HFFc6 (cell line): Measurements from ENCODE around the gene SLC6A3. TPM values are rescaled to one million over a fixed set of nuclear protein-coding genes. Genes with fewer than 3 reads are reported as not detected.

Experiments
- DNase-seq: peaks from one replicate; pipeline ENCODE4 v3.0.0-alpha.2; 2018
- H3K27ac Mint-ChIP-seq: 2 replicates; pipeline ENCODE4 v1.8.0; 2020; ENCODE audit warnings: mild to moderate bottlenecking, mixed read lengths
- H3K27me3 Mint-ChIP-seq: 2 replicates; pipeline ENCODE4 v1.8.0; 2021; ENCODE audit warnings: mild to moderate bottlenecking, moderate library complexity, mixed read lengths; ENCODE audit not compliant: insufficient read depth
- H3K36me3 Mint-ChIP-seq: 2 replicates; pipeline ENCODE4 v1.8.0; 2021; ENCODE audit warnings: low read depth, mixed read lengths
- H3K4me1 Mint-ChIP-seq: 2 replicates; pipeline ENCODE4 v1.8.0; 2020; ENCODE audit warnings: low read depth, mixed read lengths
- H3K4me3 Mint-ChIP-seq: 2 replicates; pipeline ENCODE4 v1.8.0; 2020; ENCODE audit warnings: mild to moderate bottlenecking, moderate library complexity, mixed read lengths
- H3K9me3 Mint-ChIP-seq: 2 replicates; pipeline ENCODE4 v1.8.0; 2020; ENCODE audit warnings: mild to moderate bottlenecking, mixed read lengths
- total RNA-seq, 6 experiments: library from RNA; stranded (reverse); fragmentation: NEBNext Ultra II Directional; extraction: Animal tissue kit (Norgen Biotek cat#: 25700); gene quantifications; 2 replicates in 1 of 6; 3 replicates in 5 of 6; pipeline ENCODE4 v1.2.3, GENCODE V29; 2021
- TF ChIP-seq, protein P1 (sequence below): fragments of 200-600 bp; sonication (generic); IDR thresholded peaks from 2 replicates; pipeline ENCODE4 v1.5.0; 2021; ENCODE audit warnings: antibody characterized with exemption, mild to moderate bottlenecking

SLC6A3 gene
- total RNA-seq, 6 experiments from 2014 or later, result not detected

DNA sequence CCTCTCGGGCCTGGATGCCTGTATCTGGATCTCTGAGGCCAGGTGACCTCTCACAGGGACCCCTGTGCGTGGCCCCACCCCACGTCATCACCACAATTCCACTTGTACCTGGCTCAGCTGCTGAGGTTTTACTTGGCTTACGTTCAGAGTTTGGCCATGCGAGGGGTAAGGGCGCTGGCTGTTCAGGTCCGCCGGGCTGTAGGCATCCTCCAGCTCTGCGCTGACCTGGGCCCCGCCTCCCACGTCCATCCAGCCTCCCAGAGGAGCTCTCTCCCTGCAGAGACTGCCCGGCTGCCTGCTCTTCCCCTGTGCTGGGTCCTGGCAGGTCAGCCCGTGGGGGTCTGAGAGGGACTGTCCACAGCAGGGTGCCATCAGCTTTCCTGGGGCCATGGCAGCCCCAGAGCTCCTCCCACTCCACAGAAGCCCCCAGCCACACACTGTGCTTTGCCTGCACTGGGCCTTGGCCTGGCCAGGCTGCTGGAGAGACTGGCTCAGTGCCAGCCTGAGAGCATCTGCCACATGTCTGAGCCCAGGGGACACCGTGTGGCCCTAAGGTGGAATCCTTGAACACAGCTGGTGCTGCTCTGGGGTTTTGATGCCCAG lies 43.6 kb downstream of the SLC6A3 start:
- Mint-ChIP-seq H3K27me3 (peaks cover 30% of the 10 kb centered on the region), H3K4me3 (no peak overlapping the region), H3K9me3 (peaks cover 14% of the 10 kb centered on the region; the same call in 1 of the 2 replicates), H3K4me1 (no peaks in the 10 kb centered on the region), H3K27ac (no peak overlapping the region), H3K36me3 (no peaks in the 10 kb centered on the region)
- TF ChIP-seq, protein P1, sequence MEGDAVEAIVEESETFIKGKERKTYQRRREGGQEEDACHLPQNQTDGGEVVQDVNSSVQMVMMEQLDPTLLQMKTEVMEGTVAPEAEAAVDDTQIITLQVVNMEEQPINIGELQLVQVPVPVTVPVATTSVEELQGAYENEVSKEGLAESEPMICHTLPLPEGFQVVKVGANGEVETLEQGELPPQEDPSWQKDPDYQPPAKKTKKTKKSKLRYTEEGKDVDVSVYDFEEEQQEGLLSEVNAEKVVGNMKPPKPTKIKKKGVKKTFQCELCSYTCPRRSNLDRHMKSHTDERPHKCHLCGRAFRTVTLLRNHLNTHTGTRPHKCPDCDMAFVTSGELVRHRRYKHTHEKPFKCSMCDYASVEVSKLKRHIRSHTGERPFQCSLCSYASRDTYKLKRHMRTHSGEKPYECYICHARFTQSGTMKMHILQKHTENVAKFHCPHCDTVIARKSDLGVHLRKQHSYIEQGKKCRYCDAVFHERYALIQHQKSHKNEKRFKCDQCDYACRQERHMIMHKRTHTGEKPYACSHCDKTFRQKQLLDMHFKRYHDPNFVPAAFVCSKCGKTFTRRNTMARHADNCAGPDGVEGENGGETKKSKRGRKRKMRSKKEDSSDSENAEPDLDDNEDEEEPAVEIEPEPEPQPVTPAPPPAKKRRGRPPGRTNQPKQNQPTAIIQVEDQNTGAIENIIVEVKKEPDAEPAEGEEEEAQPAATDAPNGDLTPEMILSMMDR, result no peak
- DNase-seq, result no peak

DNA sequence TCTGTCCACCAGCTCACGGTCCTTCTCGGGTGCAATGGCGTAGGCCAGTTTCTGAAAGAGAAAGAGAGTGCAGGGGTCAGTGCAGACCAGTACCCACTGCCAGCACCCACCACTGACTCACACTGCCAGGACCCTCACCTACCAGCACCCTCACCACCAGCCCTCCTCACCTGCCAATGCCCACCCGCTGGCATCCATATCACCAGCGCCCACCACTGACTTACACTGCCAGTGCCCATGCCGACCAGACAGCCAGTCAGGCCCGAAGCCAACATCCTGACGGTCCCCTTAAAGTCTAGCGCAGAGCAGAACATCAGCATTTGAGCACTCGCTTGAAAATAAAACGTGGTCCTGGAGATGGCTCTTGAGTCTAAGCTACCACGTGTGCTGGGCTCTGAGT lies 44.3 kb downstream of the SLC6A3 start:
- no peaks in the 10 kb centered on the region for H3K4me1 Mint-ChIP-seq
- no peaks in the 10 kb centered on the region for H3K36me3 Mint-ChIP-seq
- peaks cover 14% of the 10 kb centered on the region; the same call in 1 of the 2 replicates for H3K9me3 Mint-ChIP-seq
- DNase-seq, result no peak
- no peak overlapping the region for H3K4me3 Mint-ChIP-seq
- TF ChIP-seq, protein P1, result no peak
- H3K27ac Mint-ChIP-seq, result no peak overlapping the region
- peaks cover 34% of the 10 kb centered on the region for H3K27me3 Mint-ChIP-seq

DNA sequence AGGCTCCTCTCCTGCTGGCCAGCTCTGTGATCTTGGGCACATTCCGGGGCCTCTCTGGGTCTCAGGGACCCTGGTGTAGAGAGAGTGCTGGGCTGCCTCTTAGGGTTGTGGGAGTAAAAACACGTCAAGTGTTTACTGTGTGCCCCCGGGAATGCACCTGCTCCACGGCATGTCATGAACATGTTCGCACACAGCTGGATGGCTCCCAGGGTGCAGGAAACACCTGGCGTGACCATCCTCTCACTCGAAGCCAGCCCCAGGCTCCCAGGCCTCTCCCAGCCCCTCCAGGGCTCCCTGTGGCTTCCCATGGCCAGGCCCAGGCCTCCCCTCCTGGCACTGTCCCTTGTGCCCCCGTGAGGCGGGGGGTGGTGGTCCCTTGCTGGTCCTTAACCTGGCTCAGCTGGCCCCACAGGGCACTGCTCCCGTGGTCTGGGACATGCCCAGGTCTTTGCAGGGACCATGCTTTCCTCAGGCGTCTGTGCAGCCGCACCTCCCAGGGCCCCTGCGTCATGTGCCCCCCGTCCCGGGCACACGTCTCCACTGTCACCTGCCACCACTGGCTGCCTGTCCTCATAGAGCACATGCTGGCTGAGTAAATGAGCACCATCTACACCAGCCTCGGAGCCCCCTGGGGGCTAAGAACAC lies 44.9 kb downstream of the SLC6A3 start:
- H3K4me1 Mint-ChIP-seq, result no peaks in the 10 kb centered on the region
- no peaks in the 10 kb centered on the region for H3K36me3 Mint-ChIP-seq
- peaks cover 36% of the 10 kb centered on the region for H3K27me3 Mint-ChIP-seq
- H3K4me3 Mint-ChIP-seq, result no peak overlapping the region
- DNase-seq, result no peak
- no peak overlapping the region for H3K27ac Mint-ChIP-seq
- TF ChIP-seq, protein P1, result no peak
- peaks cover 14% of the 10 kb centered on the region; the same call in 1 of the 2 replicates for H3K9me3 Mint-ChIP-seq

- peaks cover 14% of the 10 kb centered on the region; the same call in 1 of the 2 replicates for H3K9me3 Mint-ChIP-seq
- H3K4me1 Mint-ChIP-seq, result no peaks in the 10 kb centered on the region
- no peaks in the 10 kb centered on the region for H3K36me3 Mint-ChIP-seq
- H3K27ac Mint-ChIP-seq, result no peak overlapping the region
- H3K4me3 Mint-ChIP-seq, result no peak overlapping the region
- peaks cover 33% of the 10 kb centered on the region for H3K27me3 Mint-ChIP-seq
- DNase-seq, result no peak
- TF ChIP-seq, protein P1, result no peak
Measured at GRCh38 chr5:1399737-1400136, 45.5 kb downstream of the SLC6A3 start.

DNA sequence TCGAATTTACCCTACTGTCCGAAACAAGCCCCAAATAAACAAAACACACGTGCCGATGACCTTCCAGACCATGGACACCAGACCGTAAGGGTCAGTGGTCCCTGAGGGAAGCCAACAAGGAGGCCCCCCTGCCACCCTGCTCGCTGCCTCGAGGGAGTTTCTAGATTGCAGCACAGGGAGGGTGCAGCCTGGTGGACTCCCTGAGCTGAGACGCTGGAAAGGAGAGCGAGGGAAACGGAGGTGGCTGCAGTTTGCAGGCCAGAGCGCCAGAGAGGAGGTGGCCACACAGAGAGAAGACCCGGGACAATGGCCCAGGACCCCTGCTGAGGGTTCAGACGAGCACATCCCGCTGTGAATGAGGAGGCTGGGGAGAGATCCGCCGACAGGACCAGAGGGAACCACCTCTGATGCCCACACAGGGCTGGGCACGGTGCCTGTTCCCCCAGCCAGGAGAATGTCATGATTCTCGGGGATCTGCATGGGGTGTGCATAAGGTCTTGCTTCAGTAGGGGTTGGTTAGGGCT lies 48.9 kb downstream of the SLC6A3 start:
- H3K27ac Mint-ChIP-seq, result no peak overlapping the region
- TF ChIP-seq, protein P1, result no peak
- no peak overlapping the region for H3K4me3 Mint-ChIP-seq
- DNase-seq, result no peak
- no peaks in the 10 kb centered on the region for H3K4me1 Mint-ChIP-seq
- peaks cover 14% of the 10 kb centered on the region; the same call in 1 of the 2 replicates for H3K9me3 Mint-ChIP-seq
- no peaks in the 10 kb centered on the region for H3K36me3 Mint-ChIP-seq
- peaks cover 33% of the 10 kb centered on the region for H3K27me3 Mint-ChIP-seq
